GM18498 (cell line): Measurements from ENCODE around the gene GBP4.

Experiments
- ATAC-seq: cut with Tn5 transposase; IDR thresholded peaks from one replicate; pipeline ENCODE4 v1.9.1; 2021; ENCODE audit warnings: mild to moderate bottlenecking, moderate library complexity; ENCODE audit not compliant: unreplicated experiment

GBP4 gene

DNA sequence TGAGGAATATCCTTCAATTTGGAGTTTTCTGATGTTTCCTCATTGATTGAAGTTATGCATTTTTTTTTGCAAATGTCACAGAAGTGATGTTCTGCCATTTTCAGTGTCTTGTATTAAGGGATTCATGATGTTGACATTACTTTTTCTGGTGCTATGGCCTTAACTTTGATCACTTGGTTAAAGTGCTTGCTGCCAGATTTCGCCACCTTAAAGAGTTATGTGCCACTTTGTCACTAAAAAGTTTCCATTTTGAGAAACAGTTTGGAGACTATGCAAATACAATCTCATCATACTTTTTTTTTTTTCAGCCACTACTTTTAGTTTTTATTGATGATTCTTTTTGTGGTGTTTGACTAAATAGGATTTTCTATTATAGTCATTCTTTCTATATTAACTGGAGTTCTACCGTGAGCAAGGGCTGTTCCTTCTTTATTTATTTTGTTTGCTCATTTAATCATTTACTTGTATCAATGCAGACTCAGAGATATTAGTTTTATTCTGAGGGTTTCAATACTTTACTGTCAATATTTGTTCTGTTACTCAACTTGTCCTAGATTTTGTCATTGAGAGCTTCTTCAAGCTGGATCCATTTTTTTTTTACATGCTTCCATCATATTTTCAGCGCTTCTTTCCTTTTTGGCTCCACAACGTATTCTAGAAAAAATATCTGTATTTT is 26.1 kb downstream of the GBP4 start:
- ATAC-seq: no peak

DNA sequence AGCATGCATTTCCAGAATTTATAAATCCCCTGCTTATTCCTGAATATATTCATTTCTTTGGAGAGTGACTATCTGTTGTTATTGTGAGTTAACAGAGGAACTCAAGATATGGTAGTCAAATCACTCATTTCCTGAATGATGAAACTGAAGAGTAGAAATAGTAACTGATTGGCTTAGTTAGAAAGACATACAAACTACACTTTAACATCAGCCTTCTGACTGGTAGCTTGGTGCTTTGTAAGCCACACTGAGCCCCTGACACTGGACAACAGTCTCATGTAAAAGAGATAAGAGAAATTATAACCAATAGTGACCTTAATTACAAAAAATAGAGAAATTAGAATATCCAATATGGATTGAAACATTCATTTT is 27.7 kb downstream of the GBP4 start:
- no peak for ATAC-seq

DNA sequence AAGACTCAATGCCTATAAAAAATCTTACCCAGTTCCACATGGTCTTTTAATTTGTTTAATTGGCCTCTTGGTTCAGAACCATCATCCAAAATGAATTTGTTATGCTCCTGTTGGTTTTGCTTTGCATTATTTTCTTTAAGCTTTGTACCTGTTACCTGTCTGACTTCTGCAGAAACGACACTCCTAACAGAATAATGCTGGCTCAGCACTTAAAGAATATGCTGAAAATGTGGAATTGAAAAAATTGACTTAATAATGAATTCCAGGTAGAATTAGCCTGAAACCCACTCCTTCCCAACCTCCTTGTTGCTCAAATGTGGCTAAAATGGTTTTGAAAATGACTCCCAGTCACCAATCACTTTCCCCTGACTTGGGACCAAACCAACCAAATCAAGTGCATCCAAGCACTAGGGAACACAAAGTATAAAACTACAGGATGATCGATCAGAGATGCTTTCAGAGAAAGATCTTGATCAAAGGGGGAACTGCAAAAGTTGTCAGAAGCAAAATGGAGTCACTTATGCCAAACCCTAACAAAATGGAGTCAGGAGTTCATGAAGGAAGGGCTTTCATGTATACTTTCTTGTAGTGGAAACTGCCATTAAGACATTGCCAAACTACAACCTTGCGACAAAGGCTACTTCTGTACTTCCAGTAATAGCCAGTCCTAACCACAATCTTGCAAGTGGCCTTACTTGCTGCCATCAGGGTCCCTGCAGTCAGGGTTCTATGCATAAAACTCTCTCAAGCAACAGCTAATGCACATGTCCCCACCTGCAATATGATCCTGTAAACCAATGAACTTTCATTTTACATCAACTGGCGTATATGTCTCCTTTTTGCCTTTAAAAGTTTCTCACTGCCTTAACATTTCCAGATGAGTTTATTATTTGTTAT is 28.3 kb downstream of the GBP4 start:
- no peak for ATAC-seq

DNA sequence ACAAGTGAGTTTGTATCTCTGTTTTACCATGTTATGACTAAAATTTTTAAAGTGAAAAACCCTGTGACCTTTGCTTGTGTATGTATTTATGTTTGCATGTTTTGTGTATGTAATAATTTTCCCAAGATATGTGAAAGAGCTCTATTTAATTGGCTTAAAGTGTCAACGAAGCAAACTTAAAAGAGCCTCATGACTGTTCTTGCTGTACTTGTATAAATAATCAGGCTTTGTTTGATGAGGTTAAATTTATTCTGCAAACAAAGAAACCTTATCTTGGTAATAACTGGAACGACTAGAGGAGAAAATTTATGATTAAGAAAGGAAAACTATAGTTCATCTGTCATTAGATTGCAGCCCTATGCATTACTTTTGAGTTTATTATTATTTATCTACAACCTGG is 29.6 kb downstream of the GBP4 start:
- no peak for ATAC-seq

- ATAC-seq: no peak
Measured at GRCh38 chr1:89167590-89168230, 31.0 kb downstream of the GBP4 start.

DNA sequence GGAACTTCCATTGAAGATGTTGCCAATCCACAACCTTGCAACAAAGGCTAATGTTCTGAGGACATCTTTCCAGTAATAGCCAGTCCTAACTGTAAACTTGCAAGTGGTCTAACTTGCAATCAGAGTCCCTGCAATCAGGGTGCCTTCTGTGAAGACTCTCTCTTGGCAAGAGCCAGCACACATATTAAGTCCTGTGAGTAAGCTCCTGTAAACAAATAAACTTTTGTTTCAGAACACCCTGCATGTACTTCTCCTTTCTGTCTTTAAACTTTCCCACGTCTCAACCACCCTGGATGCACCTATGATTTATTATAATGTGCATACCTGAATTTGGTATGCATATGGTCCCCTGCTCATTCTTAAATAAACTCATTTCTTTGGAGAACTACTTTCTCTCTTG is 32.0 kb downstream of the GBP4 start:
- no peak for ATAC-seq

- ATAC-seq: no peak
Measured at GRCh38 chr1:89165811-89166210, 32.9 kb downstream of the GBP4 start.

GRCh38 chr1:89151047-89151446 is 47.7 kb downstream of the GBP4 start:
- ATAC-seq: no peak

- ATAC-seq: no peak
Measured at GRCh38 chr1:89149976-89150375, 48.8 kb downstream of the GBP4 start.

DNA sequence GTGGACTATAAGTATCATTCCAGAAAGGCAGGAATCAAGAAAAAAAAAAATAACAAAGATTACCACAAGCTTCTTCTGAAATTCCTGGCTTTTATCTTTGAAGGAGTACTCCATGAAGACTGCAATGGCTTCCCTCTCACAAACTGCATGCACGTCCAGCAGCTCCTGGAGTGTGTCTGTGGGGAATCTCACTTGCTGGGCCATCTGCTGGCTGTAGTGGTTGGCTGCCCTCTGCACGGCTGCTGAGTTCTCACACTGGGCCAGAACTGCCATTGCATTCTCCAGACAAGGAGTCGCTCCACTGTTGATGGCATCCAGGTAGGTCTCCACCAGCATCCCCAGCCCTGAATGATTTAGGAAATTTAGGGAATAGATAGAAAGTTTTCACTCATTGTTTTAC is 49.5 kb downstream of the GBP4 start:
- ATAC-seq: no peak

DNA sequence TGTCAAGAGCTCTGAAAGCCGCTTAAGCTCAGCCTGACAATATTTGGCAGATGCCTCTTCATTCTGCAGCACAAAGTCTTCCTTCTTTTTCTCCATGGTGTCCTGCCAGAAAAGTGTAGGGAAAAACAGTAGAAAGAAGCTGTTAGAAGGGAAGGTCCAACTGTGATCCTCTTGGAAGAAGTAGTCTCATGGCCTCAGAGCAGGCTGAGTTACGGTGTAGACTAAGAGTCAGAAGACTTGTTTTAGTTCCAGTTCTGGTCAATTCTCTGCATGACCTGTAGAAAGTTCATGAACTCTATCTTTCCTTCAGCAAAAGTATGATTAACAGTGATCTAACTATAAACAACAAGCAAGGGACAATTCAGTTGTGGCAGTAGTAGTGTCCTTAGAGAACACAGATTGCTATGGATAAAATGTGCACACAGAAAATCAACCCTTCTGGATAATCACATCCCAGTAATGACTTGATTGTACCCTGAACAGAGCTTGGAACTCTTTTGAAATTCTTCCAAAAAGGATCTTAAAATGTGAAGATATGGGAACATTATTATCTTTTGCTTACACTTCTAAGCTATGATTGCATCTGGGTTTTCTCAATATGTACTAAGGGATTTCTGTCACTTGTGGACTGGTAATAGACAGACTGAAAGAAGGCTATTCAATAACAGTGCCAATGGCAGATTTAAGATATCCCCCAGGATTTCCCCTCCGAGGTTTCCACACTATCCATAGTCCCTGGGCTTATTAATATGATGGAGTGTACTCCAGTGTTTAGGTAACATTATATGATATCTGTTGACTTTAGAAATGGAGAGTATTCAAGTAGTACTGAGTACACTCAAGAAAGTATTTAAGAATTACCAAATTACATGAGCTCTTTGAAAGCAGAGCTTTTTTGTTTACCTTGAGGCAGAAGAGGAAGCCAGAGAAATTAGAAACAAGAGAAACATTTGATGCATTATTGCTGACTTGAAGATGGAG is 50.8 kb downstream of the GBP4 start:
- no peak for ATAC-seq

GRCh38 chr1:89146721-89147120 is 52.0 kb downstream of the GBP4 start:
- no peak for ATAC-seq

- ATAC-seq: no peak
Measured at GRCh38 chr1:89143484-89143883, 55.3 kb downstream of the GBP4 start.

GRCh38 chr1:89142160-89142559 is 56.6 kb downstream of the GBP4 start:
- no peak for ATAC-seq

GRCh38 chr1:89133747-89134146 is 65.0 kb downstream of the GBP4 start:
- ATAC-seq: no peak
